HepG2 (cell line): Measurements from ENCODE around the gene VAV2. TPM values are rescaled to one million over a fixed set of nuclear protein-coding genes. Genes with fewer than 3 reads are reported as not detected.

Experiments used
- MIER3 ChIP-seq: IDR thresholded peaks from 2 replicates; pipeline ENCODE4 v1.6.1; 2016; ENCODE audit warnings: missing compliant biosample characterization, borderline replicate concordance
- PHF5A ChIP-seq: IDR thresholded peaks from one replicate; pipeline ENCODE4 v1.6.1; 2018; ENCODE audit warnings: low read depth, missing genetic modification reagents; ENCODE audit not compliant: unreplicated experiment
- POLR2AphosphoS5 ChIP-seq: IDR thresholded peaks from 2 replicates; pipeline ENCODE4 v1.6.1; 2012; ENCODE audit warnings: low read depth, low read length
- RBAK ChIP-seq: sonication (generic); formaldehyde crosslinking; IDR thresholded peaks from 2 replicates; pipeline ENCODE4 v1.5.1; 2020; ENCODE audit warnings: mild to moderate bottlenecking, missing genetic modification reagents
- SPEN ChIP-seq: sonication (generic); formaldehyde crosslinking; IDR thresholded peaks from 2 replicates; pipeline ENCODE4 v1.5.1; 2020; ENCODE audit warnings: low read depth, mild to moderate bottlenecking, missing genetic modification reagents
- THRA ChIP-seq: sonication (generic); formaldehyde crosslinking; IDR thresholded peaks from 2 replicates; pipeline ENCODE4 v1.4.0; 2020; ENCODE audit warnings: missing genetic modification reagents, borderline replicate concordance
- YY1 ChIP-seq: IDR thresholded peaks from 2 replicates; pipeline ENCODE4 v1.6.1; 2011; ENCODE audit warnings: low read length, low read depth, moderate library complexity, mild to moderate bottlenecking; ENCODE audit not compliant: insufficient read depth, insufficient replicate concordance
- ZBTB39 ChIP-seq: sonication (generic); formaldehyde crosslinking; IDR thresholded peaks from 2 replicates; pipeline ENCODE4 v1.5.0; 2020; ENCODE audit warnings: missing genetic modification reagents
- polyA plus RNA-seq, 8 experiments: library from polyadenylated mRNA; depleted of rRNA in 3 of 8; stranded (reverse) in 7 of 8; unstranded in 1 of 8; fragments of >200 nt; fragmentation: Illumina TruSeq in 4 of 8; extraction: Trizol in 4 of 8; gene quantifications; 2 replicates each; pipeline versions ENCODE4 v1.2.1 to v1.2.3, GENCODE V29; 2011 to 2016; ENCODE audit warnings: low read depth in 4 of 8, missing spikeins in 1 of 8, mixed read lengths in 1 of 8; ENCODE audit not compliant: insufficient read depth in 1 of 8
- total RNA-seq, 5 experiments: library from RNA; depleted of rRNA; stranded (reverse); fragments of >200 nt; fragmentation: Illumina TruSeq; extraction: Trizol; gene quantifications; 2 replicates each; pipeline ENCODE4 v1.2.3, GENCODE V29; 2016; ENCODE audit warnings: low read depth in 1 of 5
- TF ChIP-seq, protein P1 (sequence below): sonication (generic); formaldehyde crosslinking; IDR thresholded peaks from 2 replicates; pipeline ENCODE4 v1.4.0; 2020; ENCODE audit warnings: missing genetic modification reagents, borderline replicate concordance
- TF ChIP-seq, protein P2 (sequence below): sonication (generic); formaldehyde crosslinking; IDR thresholded peaks from 2 replicates; pipeline ENCODE4 v1.4.0; 2020; ENCODE audit warnings: missing genetic modification reagents
- TF ChIP-seq, protein P3 (sequence below): sonication (generic); formaldehyde crosslinking; IDR thresholded peaks from 2 replicates; pipeline ENCODE4 v1.4.0; 2020; ENCODE audit warnings: missing genetic modification reagents; ENCODE audit errors: not compliant biosample characterization
- TF ChIP-seq, protein P4 (sequence below), 2 experiments: fragments of 450-650 bp in 1 of 2; sonication (generic) in 1 of 2; formaldehyde crosslinking; IDR thresholded peaks; 2 replicates each; pipeline versions ENCODE4 v1.5.0 to v1.8.0; 2020 to 2022; ENCODE audit warnings: mild to moderate bottlenecking in 1 of 2, missing genetic modification reagents in 1 of 2
- TF ChIP-seq, protein P5 (sequence below): sonication (generic); formaldehyde crosslinking; conservative IDR thresholded peaks from 2 replicates; pipeline ENCODE4 v1.8.0; 2022; ENCODE audit warnings: low read depth, missing genetic modification reagents

VAV2 gene
- total and polyA plus RNA-seq, 2 of the 13 experiments (the other 11 are each of a cell fraction or from before 2014, with no cell fraction given): 22.5 to 22.9 TPM

GRCh38 chr9:133737774-133738639, 254.1 kb downstream of the VAV2 start, which contains the start of gene SARDH (continued):
- TF ChIP-seq, protein P1, sequence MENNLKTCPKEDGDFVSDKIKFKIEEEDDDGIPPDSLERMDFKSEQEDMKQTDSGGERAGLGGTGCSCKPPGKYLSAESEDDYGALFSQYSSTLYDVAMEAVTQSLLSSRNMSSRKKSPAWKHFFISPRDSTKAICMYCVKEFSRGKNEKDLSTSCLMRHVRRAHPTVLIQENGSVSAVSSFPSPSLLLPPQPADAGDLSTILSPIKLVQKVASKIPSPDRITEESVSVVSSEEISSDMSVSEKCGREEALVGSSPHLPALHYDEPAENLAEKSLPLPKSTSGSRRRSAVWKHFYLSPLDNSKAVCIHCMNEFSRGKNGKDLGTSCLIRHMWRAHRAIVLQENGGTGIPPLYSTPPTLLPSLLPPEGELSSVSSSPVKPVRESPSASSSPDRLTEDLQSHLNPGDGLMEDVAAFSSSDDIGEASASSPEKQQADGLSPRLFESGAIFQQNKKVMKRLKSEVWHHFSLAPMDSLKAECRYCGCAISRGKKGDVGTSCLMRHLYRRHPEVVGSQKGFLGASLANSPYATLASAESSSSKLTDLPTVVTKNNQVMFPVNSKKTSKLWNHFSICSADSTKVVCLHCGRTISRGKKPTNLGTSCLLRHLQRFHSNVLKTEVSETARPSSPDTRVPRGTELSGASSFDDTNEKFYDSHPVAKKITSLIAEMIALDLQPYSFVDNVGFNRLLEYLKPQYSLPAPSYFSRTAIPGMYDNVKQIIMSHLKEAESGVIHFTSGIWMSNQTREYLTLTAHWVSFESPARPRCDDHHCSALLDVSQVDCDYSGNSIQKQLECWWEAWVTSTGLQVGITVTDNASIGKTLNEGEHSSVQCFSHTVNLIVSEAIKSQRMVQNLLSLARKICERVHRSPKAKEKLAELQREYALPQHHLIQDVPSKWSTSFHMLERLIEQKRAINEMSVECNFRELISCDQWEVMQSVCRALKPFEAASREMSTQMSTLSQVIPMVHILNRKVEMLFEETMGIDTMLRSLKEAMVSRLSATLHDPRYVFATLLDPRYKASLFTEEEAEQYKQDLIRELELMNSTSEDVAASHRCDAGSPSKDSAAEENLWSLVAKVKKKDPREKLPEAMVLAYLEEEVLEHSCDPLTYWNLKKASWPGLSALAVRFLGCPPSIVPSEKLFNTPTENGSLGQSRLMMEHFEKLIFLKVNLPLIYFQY: 0 out of 2 replicates have a peak, but pooled peaks have one; percentile 43
- 0 out of 2 replicates have a peak, but pooled peaks have one; percentile 24 for TF ChIP-seq ZBTB39 (CRISPR knock-in tag)
- TF ChIP-seq THRA: peak; percentile 74
- TF ChIP-seq PHF5A (CRISPR knock-in tag): peak; percentile 56
- TF ChIP-seq MIER3 (CRISPR knock-in tag): peak; percentile 57; the same call in 1 of the 2 replicates
- TF ChIP-seq SPEN (CRISPR knock-in tag): peak; percentile 86
- TF ChIP-seq, protein P2, sequence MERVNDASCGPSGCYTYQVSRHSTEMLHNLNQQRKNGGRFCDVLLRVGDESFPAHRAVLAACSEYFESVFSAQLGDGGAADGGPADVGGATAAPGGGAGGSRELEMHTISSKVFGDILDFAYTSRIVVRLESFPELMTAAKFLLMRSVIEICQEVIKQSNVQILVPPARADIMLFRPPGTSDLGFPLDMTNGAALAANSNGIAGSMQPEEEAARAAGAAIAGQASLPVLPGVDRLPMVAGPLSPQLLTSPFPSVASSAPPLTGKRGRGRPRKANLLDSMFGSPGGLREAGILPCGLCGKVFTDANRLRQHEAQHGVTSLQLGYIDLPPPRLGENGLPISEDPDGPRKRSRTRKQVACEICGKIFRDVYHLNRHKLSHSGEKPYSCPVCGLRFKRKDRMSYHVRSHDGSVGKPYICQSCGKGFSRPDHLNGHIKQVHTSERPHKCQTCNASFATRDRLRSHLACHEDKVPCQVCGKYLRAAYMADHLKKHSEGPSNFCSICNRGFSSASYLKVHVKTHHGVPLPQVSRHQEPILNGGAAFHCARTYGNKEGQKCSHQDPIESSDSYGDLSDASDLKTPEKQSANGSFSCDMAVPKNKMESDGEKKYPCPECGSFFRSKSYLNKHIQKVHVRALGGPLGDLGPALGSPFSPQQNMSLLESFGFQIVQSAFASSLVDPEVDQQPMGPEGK (CRISPR knock-in tag): peak; percentile 88
- peak; percentile 87 for TF ChIP-seq POLR2AphosphoS5
- no peak for TF ChIP-seq RBAK (CRISPR knock-in tag)
- TF ChIP-seq, protein P3, sequence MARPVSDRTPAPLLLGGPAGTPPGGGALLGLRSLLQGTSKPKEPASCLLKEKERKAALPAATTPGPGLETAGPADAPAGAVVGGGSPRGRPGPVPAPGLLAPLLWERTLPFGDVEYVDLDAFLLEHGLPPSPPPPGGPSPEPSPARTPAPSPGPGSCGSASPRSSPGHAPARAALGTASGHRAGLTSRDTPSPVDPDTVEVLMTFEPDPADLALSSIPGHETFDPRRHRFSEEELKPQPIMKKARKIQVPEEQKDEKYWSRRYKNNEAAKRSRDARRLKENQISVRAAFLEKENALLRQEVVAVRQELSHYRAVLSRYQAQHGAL (CRISPR knock-in tag): peak; percentile 23
- TF ChIP-seq YY1: peak; percentile 9
- TF ChIP-seq, protein P4, sequence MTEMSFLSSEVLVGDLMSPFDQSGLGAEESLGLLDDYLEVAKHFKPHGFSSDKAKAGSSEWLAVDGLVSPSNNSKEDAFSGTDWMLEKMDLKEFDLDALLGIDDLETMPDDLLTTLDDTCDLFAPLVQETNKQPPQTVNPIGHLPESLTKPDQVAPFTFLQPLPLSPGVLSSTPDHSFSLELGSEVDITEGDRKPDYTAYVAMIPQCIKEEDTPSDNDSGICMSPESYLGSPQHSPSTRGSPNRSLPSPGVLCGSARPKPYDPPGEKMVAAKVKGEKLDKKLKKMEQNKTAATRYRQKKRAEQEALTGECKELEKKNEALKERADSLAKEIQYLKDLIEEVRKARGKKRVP (CRISPR knock-in tag; IDR thresholded peaks at IDR 0.05): no peak
- TF ChIP-seq, protein P5, sequence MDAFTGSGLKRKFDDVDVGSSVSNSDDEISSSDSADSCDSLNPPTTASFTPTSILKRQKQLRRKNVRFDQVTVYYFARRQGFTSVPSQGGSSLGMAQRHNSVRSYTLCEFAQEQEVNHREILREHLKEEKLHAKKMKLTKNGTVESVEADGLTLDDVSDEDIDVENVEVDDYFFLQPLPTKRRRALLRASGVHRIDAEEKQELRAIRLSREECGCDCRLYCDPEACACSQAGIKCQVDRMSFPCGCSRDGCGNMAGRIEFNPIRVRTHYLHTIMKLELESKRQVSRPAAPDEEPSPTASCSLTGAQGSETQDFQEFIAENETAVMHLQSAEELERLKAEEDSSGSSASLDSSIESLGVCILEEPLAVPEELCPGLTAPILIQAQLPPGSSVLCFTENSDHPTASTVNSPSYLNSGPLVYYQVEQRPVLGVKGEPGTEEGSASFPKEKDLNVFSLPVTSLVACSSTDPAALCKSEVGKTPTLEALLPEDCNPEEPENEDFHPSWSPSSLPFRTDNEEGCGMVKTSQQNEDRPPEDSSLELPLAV (CRISPR knock-in tag): no peak
